Activated B cell treated with CpG ODN at 0.5 μM for 24 hours (primary cell): ENCODE results near the gene ZNF112. TPM values are rescaled to one million over a fixed set of nuclear protein-coding genes. Genes with fewer than 3 reads are reported as not detected.
"Not testable (repeated sequence)": the region's sequence is repeated elsewhere in the genome, so short reads cannot be mapped to it uniquely, and the experiment has no call there.

Experiments
- ATAC-seq: fragments of 200-7000 bp; cut with Tn5 transposase; one replicate; pipeline ENCODE4 v1.10.0; 2021; ENCODE audit warnings: low read depth, mild to moderate bottlenecking, moderate library complexity
- CTCF ChIA-PET: fragments of 350-600 bp; sonication (Branson Sonifier 250); formaldehyde crosslinking; loops from one replicate; lab custom pipeline; 2021; ENCODE audit warnings: antibody characterized with exemption; lab: Charles Lee
- POLR2A ChIA-PET: fragments of 350-600 bp; sonication (Branson Sonifier 250); formaldehyde crosslinking; loops from one replicate; lab custom pipeline; 2021; ENCODE audit warnings: antibody characterized with exemption; lab: Charles Lee
- DNase-seq: peaks from one replicate; pipeline ENCODE4 v3.0.0; 2022
- H3K27ac Mint-ChIP-seq: one replicate; pipeline ENCODE4 v1.8.0; 2020; ENCODE audit warnings: mixed read lengths
- H3K27me3 Mint-ChIP-seq: one replicate; pipeline ENCODE4 v1.8.0; 2021; ENCODE audit warnings: mixed read lengths
- H3K36me3 Mint-ChIP-seq: one replicate; pipeline ENCODE4 v1.8.0; 2021; ENCODE audit warnings: low read depth, mixed read lengths
- H3K4me1 Mint-ChIP-seq: one replicate; pipeline ENCODE4 v1.8.0; 2021; ENCODE audit warnings: mixed read lengths
- H3K4me3 Mint-ChIP-seq: one replicate; pipeline ENCODE4 v1.8.0; 2020; ENCODE audit warnings: mild to moderate bottlenecking, mixed read lengths
- H3K9me3 Mint-ChIP-seq: one replicate; pipeline ENCODE4 v1.8.0; 2020; ENCODE audit warnings: mixed read lengths
- CTCF ChIP-seq: fragments of 200-600 bp; IDR thresholded peaks from one replicate; pipeline ENCODE4 v1.8.0; 2022; ENCODE audit warnings: antibody characterized with exemption, mild to moderate bottlenecking
- intact Hi-C: fragments of 100-400 bp; cut with micrococcal nuclease; formaldehyde crosslinking; loops from one replicate; pipeline ENCODE4 v1.15.1; 2024
- total RNA-seq: library from RNA; stranded (reverse); gene quantifications from 2 replicates; pipeline ENCODE4 v1.2.3, GENCODE V29; 2022

The ZNF112 gene
- total RNA-seq = 2.5 and 2.8 TPM in 2 replicates

GRCh38 chr19:44356383-44357111 is at the start of gene ZNF112:
Gene ZNF112, minus strand, starts transcription at chr19:44356680. Its CDS starts 16,141 bp downstream, at chr19:44340539.
- DNase-seq (peak; percentile 19), ATAC-seq (peak; percentile 82)
- intact Hi-C loops = no loop called here
- ChIA-PET POLR2A (interaction anchor here (0.8 kb wide), 1 partner anchor 295 kb away, joined by 3 read pairs; no protein-coding TSS in a partner anchor), CTCF (no interaction called here)
- peaks cover 23% of the 10 kb centered on the region for H3K9me3 Mint-ChIP-seq
- peaks cover 3% of the 10 kb centered on the region for H3K36me3 Mint-ChIP-seq
- peaks cover 13% of the 10 kb centered on the region for H3K4me1 Mint-ChIP-seq
- H3K27me3 Mint-ChIP-seq = no peaks in the 10 kb centered on the region
- peak within 1 kb of the TSS; percentile 70 for H3K27ac Mint-ChIP-seq
- no peak for TF ChIP-seq CTCF
- peak within 1 kb of the TSS; percentile 80 for H3K4me3 Mint-ChIP-seq

GRCh38 chr19:44401139-44402115 is 44.9 kb upstream of the ZNF112 start, which contains the start of gene ZNF285:
Gene ZNF285, minus strand, starts transcription at chr19:44401608. Its CDS starts 4,395 bp downstream, at chr19:44397213.
- H3K4me3 Mint-ChIP-seq = peak within 1 kb of the TSS; percentile 88
- peak; percentile 97 for ATAC-seq
- peaks cover 14% of the 10 kb centered on the region for H3K27me3 Mint-ChIP-seq
- peak; percentile 75 for DNase-seq
- no peak for TF ChIP-seq CTCF
- peak within 1 kb of the TSS; percentile 46 for H3K27ac Mint-ChIP-seq
- peaks cover 33% of the 10 kb centered on the region for H3K9me3 Mint-ChIP-seq
- ChIA-PET POLR2A (no interaction called here), CTCF (no interaction called here)
- peaks cover 24% of the 10 kb centered on the region for H3K36me3 Mint-ChIP-seq
- H3K4me1 Mint-ChIP-seq = peaks cover 14% of the 10 kb centered on the region
- intact Hi-C loops = loop anchor here (1.0 to 5.0 kb wide), 4 partner anchors 47 to 309 kb away; partner anchors contain the start of genes ZNF180, ZNF224 and ZNF229

- DNase-seq, H3K4me3 Mint-ChIP-seq, ATAC-seq, H3K27ac Mint-ChIP-seq, POLR2A ChIA-PET, intact Hi-C loops, H3K27me3 Mint-ChIP-seq, CTCF ChIA-PET, H3K4me1 Mint-ChIP-seq: not testable (repeated sequence)
- peaks cover 39% of the 10 kb centered on the region for H3K9me3 Mint-ChIP-seq
- H3K36me3 Mint-ChIP-seq = peaks cover 82% of the 10 kb centered on the region
These were observed 32.8 kb upstream of the ZNF112 start for GRCh38 chr19:44389268-44389667.

- Mint-ChIP-seq H3K27ac (no peak overlapping the region), H3K4me1 (no peaks in the 10 kb centered on the region), H3K27me3 (no peaks in the 10 kb centered on the region), H3K36me3 (no peaks in the 10 kb centered on the region), H3K9me3 (peaks cover 33% of the 10 kb centered on the region), H3K4me3 (no peak overlapping the region)
- no peak for DNase-seq
- TF ChIP-seq CTCF = no peak
- no peak for ATAC-seq
- intact Hi-C loops = no loop called here
- ChIA-PET POLR2A (no interaction called here), CTCF (interaction anchor here (0.6 kb wide), 1 partner anchor 39 kb away, joined by 3 read pairs; no protein-coding TSS in a partner anchor)
These were observed 18.3 kb upstream of the ZNF112 start for GRCh38 chr19:44374789-44375188.

- POLR2A ChIA-PET = no interaction called here
- peaks cover 30% of the 10 kb centered on the region for H3K9me3 Mint-ChIP-seq
- intact Hi-C loops = no loop called here
- no peaks in the 10 kb centered on the region for H3K4me1 Mint-ChIP-seq
- H3K4me3 Mint-ChIP-seq = no peak overlapping the region
- H3K27me3 Mint-ChIP-seq = peaks cover 4% of the 10 kb centered on the region
- no peak overlapping the region for H3K27ac Mint-ChIP-seq
- no peak for DNase-seq
- CTCF ChIA-PET = no interaction called here
- no peak for ATAC-seq
- H3K36me3 Mint-ChIP-seq = no peaks in the 10 kb centered on the region
- no peak for TF ChIP-seq CTCF
These were observed 15.5 kb upstream of the ZNF112 start for GRCh38 chr19:44371815-44372480.
